K562 (cell line): ENCODE results near the gene CHST7. TPM values are rescaled to one million over a fixed set of nuclear protein-coding genes. Genes with fewer than 3 reads are reported as not detected.

ENCODE experiments used
- ATAC-seq: fragments of 200-7000 bp; cut with Tn5 transposase; 3 replicates; pipeline ENCODE4 v1.9.1; 2020; ENCODE audit warnings: moderate library complexity
- BruUV-seq: library from RNA; stranded (reverse); fragments of 400-500 nt; replicated peaks from 2 replicates; lab custom pipeline; 2021; lab: Mats Ljungman, UMichigan
- CTCF ChIA-PET: fragments of 300-600 bp; formaldehyde crosslinking; extraction: SDS; loops from one replicate; lab custom pipeline; 2021; ENCODE audit warnings: low intra/inter-chr PET ratio; lab: Yijun Ruan, JAX
- POLR2A ChIA-PET: fragments of 300-600, 350-650 bp; sonication (Branson Sonifier 250); formaldehyde crosslinking; extraction: SDS; loops from one replicate; lab custom pipeline; 2021; ENCODE audit warnings: antibody characterized with exemption, inconsistent platforms; lab: Yijun Ruan, JAX
- DNase-seq, 4 experiments: peaks; one replicate each; pipeline versions ENCODE4 v3.0.0 to v3.0.0-alpha.2; 2011 to 2018; ENCODE audit warnings: low spot score in 3 of 4, mixed read lengths in 3 of 4; ENCODE audit errors: extremely low read depth in 1 of 4
- FAIRE-seq: peaks from 2 replicates; lab custom pipeline; 2011; peaks lifted over from hg19 to GRCh38; lab: Jason Lieb, UNC
- H2AFZ ChIP-seq: 2 replicates; pipeline ENCODE4 v1.6.0; 2011; ENCODE audit warnings: low read depth, low read length, control low read depth, inconsistent platforms
- H3K27ac ChIP-seq: fragments of 200-600 bp; 3 replicates; pipeline ENCODE4 v1.8.0; 2011; ENCODE audit warnings: low read depth, mild to moderate bottlenecking, control low read depth, inconsistent platforms, low read length, moderate library complexity, mixed read lengths; ENCODE audit errors: extremely low read depth
- H3K27me3 ChIP-seq, 2 experiments: fragments of 300-600 bp in 1 of 2; 2 replicates in 1 of 2; 3 replicates in 1 of 2; pipeline versions ENCODE4 v1.6.0 to v1.8.0; 2011; ENCODE audit warnings: inconsistent platforms in 2 of 2, low read length in 2 of 2, mild to moderate bottlenecking in 1 of 2, mixed read lengths in 1 of 2, moderate library complexity in 1 of 2; ENCODE audit not compliant: control insufficient read depth in 2 of 2, insufficient read depth in 2 of 2
- H3K36me3 ChIP-seq: fragments of 300-600 bp; 3 replicates; pipeline ENCODE4 v1.8.0; 2011; ENCODE audit warnings: mild to moderate bottlenecking, low read length, inconsistent platforms; ENCODE audit not compliant: control insufficient read depth, insufficient read depth
- H3K4me1 ChIP-seq, 2 experiments: fragments of 200-600 bp in 1 of 2; replicated peaks in 1 of 2; 2 replicates in 1 of 2; 3 replicates in 1 of 2; pipeline versions ENCODE4 v1.5.1 to v1.8.0; 2011; ENCODE audit warnings: inconsistent platforms in 2 of 2, low read length in 2 of 2, mild to moderate bottlenecking in 1 of 2, mixed read lengths in 1 of 2, moderate library complexity in 1 of 2; ENCODE audit not compliant: control insufficient read depth in 2 of 2, insufficient read depth in 2 of 2
- H3K4me2 ChIP-seq: 2 replicates; pipeline ENCODE4 v1.6.1; 2011; ENCODE audit warnings: low read length, control low read depth, inconsistent platforms, mixed read lengths; ENCODE audit not compliant: insufficient read depth
- H3K4me3 ChIP-seq: fragments of 200-600 bp; sonication (generic), shearing (Covaris generic); 2 replicates; pipeline ENCODE4 v1.5.1; 2016; ENCODE audit warnings: control low read depth, inconsistent platforms
- H3K79me2 ChIP-seq: fragments of 200-600 bp; 3 replicates; pipeline ENCODE4 v1.8.0; 2011; ENCODE audit warnings: low read length, inconsistent platforms; ENCODE audit not compliant: control insufficient read depth, insufficient read depth
- H3K9ac ChIP-seq, 2 experiments: 2 replicates each; pipeline versions ENCODE4 v1.6.0 to v1.6.1; 2011; ENCODE audit warnings: low read depth in 2 of 2, low read length in 2 of 2, control low read depth in 1 of 2, inconsistent platforms in 1 of 2, mild to moderate bottlenecking in 1 of 2, mixed read lengths in 1 of 2; ENCODE audit not compliant: insufficient read depth in 1 of 2
- H3K9me1 ChIP-seq: one replicate; pipeline ENCODE4 v1.6.0; 2011; ENCODE audit warnings: inconsistent platforms, mild to moderate bottlenecking, low read length, moderate library complexity; ENCODE audit not compliant: control insufficient read depth, insufficient read depth
- H3K9me3 ChIP-seq: replicated peaks from 2 replicates; pipeline ENCODE4 v1.5.1; 2011; ENCODE audit warnings: low read depth, low read length, inconsistent platforms; ENCODE audit not compliant: control insufficient read depth, insufficient read depth
- H4K20me1 ChIP-seq: replicated peaks from 2 replicates; pipeline ENCODE4 v1.6.1; 2011; ENCODE audit warnings: low read length, inconsistent platforms, mixed read lengths; ENCODE audit not compliant: control insufficient read depth, insufficient read depth
- BRCA1 ChIP-seq, 2 experiments: fragments of 450-650 bp in 1 of 2; sonication (generic) in 1 of 2; formaldehyde crosslinking in 1 of 2; IDR thresholded peaks; 2 replicates each; pipeline versions ENCODE4 v1.5.0 to v1.6.1; 2017 to 2020; ENCODE audit warnings: mild to moderate bottlenecking in 1 of 2, missing genetic modification reagents in 1 of 2
- CHD2 ChIP-seq: IDR thresholded peaks from 2 replicates; pipeline ENCODE4 v1.6.1; 2011; ENCODE audit warnings: low read depth, low read length
- ELF1 ChIP-seq: fragments of 200-800 bp; sonication (Bioruptor generic); IDR thresholded peaks from 2 replicates; pipeline ENCODE4 v1.6.1; 2016; ENCODE audit warnings: missing genetic modification characterization, missing compliant biosample characterization
- EP300 ChIP-seq: IDR thresholded peaks from 2 replicates; pipeline ENCODE4 v1.6.1; 2012; ENCODE audit warnings: low read length, improper control_type of control experiment
- GATA2 ChIP-seq: sonication (generic); formaldehyde crosslinking; IDR thresholded peaks from 2 replicates; pipeline ENCODE4 v1.4.0; 2020; ENCODE audit warnings: mild to moderate bottlenecking, missing genetic modification reagents
- GATAD2B ChIP-seq: fragments of 450-650 bp; IDR thresholded peaks from 2 replicates; pipeline ENCODE4 v1.6.1; 2017; ENCODE audit warnings: mild to moderate bottlenecking, borderline replicate concordance
- HDAC8 ChIP-seq: fragments of 450-650 bp; IDR thresholded peaks from 2 replicates; pipeline ENCODE4 v1.6.1; 2016; ENCODE audit warnings: mild to moderate bottlenecking, missing genetic modification characterization, moderate library complexity, missing compliant biosample characterization
- JUND ChIP-seq, 2 experiments: IDR thresholded peaks; 2 replicates in 1 of 2; 3 replicates in 1 of 2; pipeline ENCODE4 v1.6.1; 2011; ENCODE audit warnings: borderline replicate concordance in 2 of 2, low read depth in 2 of 2, low read length in 2 of 2, improper control_type of control experiment in 1 of 2, missing biosample characterization in 1 of 2, missing genetic modification characterization in 1 of 2, missing genetic modification reagents in 1 of 2
- SAFB ChIP-seq: fragments of 200-400 bp; formaldehyde crosslinking; IDR thresholded peaks from 2 replicates; pipeline ENCODE4 v1.6.1; 2017; ENCODE audit warnings: low read depth, low read length, borderline replicate concordance
- SLC30A9 ChIP-seq: fragments of 250-450 bp; sonication (Bioruptor Pico); IDR thresholded peaks from 2 replicates; pipeline ENCODE4 v1.8.0; 2022; ENCODE audit warnings: mild to moderate bottlenecking, moderate library complexity
- SMAD2 ChIP-seq: fragments of 150-350 bp; IDR thresholded peaks from 2 replicates; pipeline ENCODE4 v1.6.1; 2014; ENCODE audit warnings: low read depth, mild to moderate bottlenecking, low read length
- SRSF9 ChIP-seq: fragments of 200-400 bp; formaldehyde crosslinking; IDR thresholded peaks from 2 replicates; pipeline ENCODE4 v1.6.1; 2017; ENCODE audit warnings: low read depth, low read length, borderline replicate concordance
- VEZF1 ChIP-seq: fragments of 200-800 bp; sonication (Bioruptor generic); IDR thresholded peaks from 2 replicates; pipeline ENCODE4 v1.6.1; 2017; ENCODE audit warnings: missing genetic modification characterization, missing compliant biosample characterization
- ZNF785 ChIP-seq: fragments of 250-450 bp; sonication (Bioruptor Pico); IDR thresholded peaks from 2 replicates; pipeline ENCODE4 v1.4.0; 2020; ENCODE audit warnings: mild to moderate bottlenecking
- WGBS: fragments of 100-300 bp; shearing (Covaris generic); methylation state at CpG from one replicate; pipeline ENCODE4 v1.1.6; 2016; ENCODE audit warnings: low coverage, mixed read lengths; ENCODE audit not compliant: insufficient coverage; ENCODE audit errors: missing lambda C conversion rate; 5-methylcytosine and 5-hydroxymethylcytosine counted together
- in situ Hi-C: fragments of 300-500 bp; cut with MboI; formaldehyde crosslinking; loops from 4 replicates; pipeline ENCODE4 v1.15.0; 2018; ENCODE audit warnings: inconsistent platforms, mixed read lengths
- intact Hi-C: fragments of 100-400 bp; cut with micrococcal nuclease; formaldehyde crosslinking; loops from 2 replicates; pipeline ENCODE4 v1.14.2; 2022
- polyA plus RNA-seq, 8 experiments: library from polyadenylated mRNA; depleted of rRNA in 4 of 8; stranded (reverse) in 5 of 8; unstranded in 3 of 8; fragments of >200 nt; fragmentation: Nextera tagmentation in 2 of 8; fragmentation: Illumina TruSeq in 1 of 8; extraction: Ambion mirVana in 2 of 8; extraction: Trizol in 1 of 8; gene quantifications; 2 replicates each; pipeline versions ENCODE4 v1.2.1 to v1.2.3, GENCODE V29; 2011 to 2014; ENCODE audit warnings: inconsistent platforms in 1 of 8, missing spikeins in 1 of 8
- total RNA-seq, 7 experiments: library from RNA; depleted of rRNA in 6 of 7; stranded (reverse); fragments of >200 nt in 6 of 7; fragmentation: Illumina TruSeq in 2 of 7; extraction: Trizol in 2 of 7; gene quantifications; 2 replicates each; pipeline versions ENCODE4 v1.2.1 to v1.2.3, GENCODE V29; 2011 to 2021; ENCODE audit warnings: low replicate concordance in 1 of 7

CHST7 gene
- total and polyA plus RNA-seq, 9 of the 15 experiments (the other 6 are each of a cell fraction or from before 2014, with no cell fraction given), result 0.04 to 0.41 (median 0.09) TPM; not detected in 2

- POLR2A ChIA-PET, result no interaction called here
- H3K9ac ChIP-seq, result no peak overlapping the region
- H3K4me1 ChIP-seq, result no peaks in the 10 kb centered on the region
- no peak overlapping the region for H2AFZ ChIP-seq
- 0% methylated on average over 5 of the region's 5 CpGs for WGBS
- no peaks in the 10 kb centered on the region for H4K20me1 ChIP-seq
- H3K36me3 ChIP-seq, result no peaks in the 10 kb centered on the region
- H3K27me3 ChIP-seq, result peaks cover 6 to 22% of the 10 kb centered on the region in 2 experiments; a peak in 4 of 5 replicates
- BruUV-seq, result no TSS peak
- no peak overlapping the region for H3K4me3 ChIP-seq
- no peak for FAIRE-seq
- DNase-seq, result no peak
- H3K27ac ChIP-seq, result no peak overlapping the region
- H3K4me2 ChIP-seq, result no peak overlapping the region
- H3K79me2 ChIP-seq, result no peaks in the 10 kb centered on the region
- intact Hi-C loops, result no loop called here
- in situ Hi-C loops, result no loop called here
- H3K9me1 ChIP-seq, result no peaks in the 10 kb centered on the region
- no peaks in the 10 kb centered on the region for H3K9me3 ChIP-seq
- no peak for TF ChIP-seq SAFB
- TF ChIP-seq EP300, result no peak
- TF ChIP-seq BRCA1 (IDR thresholded peaks at IDR 0.05), result no peak
- TF ChIP-seq BRCA1 (CRISPR knock-in tag; IDR thresholded peaks at IDR 0.05), result no peak
- TF ChIP-seq ZNF785 (CRISPR knock-in tag), result no peak
- CTCF ChIA-PET, result no interaction called here
- no peak for ATAC-seq
Measured at GRCh38 chrX:46610070-46610658, 36.6 kb downstream of the CHST7 start.

GRCh38 chrX:46611658-46612362 lies 38.2 kb downstream of the CHST7 start:
- intact Hi-C loops (no loop called here), in situ Hi-C loops (no loop called here)
- Histone ChIP-seq H4K20me1 (no peaks in the 10 kb centered on the region), H3K4me3 (no peak overlapping the region), H3K36me3 (no peaks in the 10 kb centered on the region), H2AFZ (no peak overlapping the region), H3K4me2 (no peak overlapping the region), H3K9me3 (no peaks in the 10 kb centered on the region), H3K4me1 (no peaks in the 10 kb centered on the region), H3K9ac (no peak overlapping the region), H3K79me2 (no peaks in the 10 kb centered on the region), H3K27ac (no peak overlapping the region), H3K9me1 (no peaks in the 10 kb centered on the region), H3K27me3 (peaks cover 3 to 19% of the 10 kb centered on the region in 2 experiments; a peak in 4 of 5 replicates)
- ATAC-seq, result no peak
- ChIA-PET POLR2A (no interaction called here), CTCF (no interaction called here)
- FAIRE-seq, result no peak
- no TSS peak for BruUV-seq
- WGBS, result under 1% methylated on average over 13 of the region's 13 CpGs
- no peak for DNase-seq
- TF ChIP-seq SMAD2 (no peak), SLC30A9 (CRISPR knock-in tag) (no peak), GATA2 (CRISPR knock-in tag) (no peak), SRSF9 (no peak), ELF1 (tag) (no peak), VEZF1 (CRISPR knock-in tag) (no peak), HDAC8 (no peak), CHD2 (no peak), GATAD2B (no peak), JUND (IDR thresholded peaks at IDR 0.05; ENCODE audit: borderline replicate concordance, low read depth, low read length) (no peak), JUND (tag; IDR thresholded peaks at IDR 0.05; ENCODE audit: borderline replicate concordance, low read depth, low read length) (no peak)
